Mucosa of descending colon (tissue), 3 donors: ENCODE data around the gene DNAH12. TPM values are rescaled to one million over a fixed set of nuclear protein-coding genes. Genes with fewer than 3 reads are reported as not detected.

Source experiments
- ATAC-seq: fragments of 200-7000 bp; cut with Tn5 transposase; one replicate; pipeline ENCODE4 v1.9.1; 2020; ENCODE audit warnings: mild to moderate bottlenecking, moderate library complexity
- DNase-seq, 3 donors: peaks; one replicate each; pipeline ENCODE4 v3.0.0-alpha.2; 2020
- H3K36me3 ChIP-seq: fragments of 200-600 bp; one replicate; pipeline ENCODE4 v1.8.0; 2021; ENCODE audit warnings: low read depth, mild to moderate bottlenecking
- H3K4me1 ChIP-seq: fragments of 200-600 bp; one replicate; pipeline ENCODE4 v1.8.0; 2021; ENCODE audit warnings: low read depth, mild to moderate bottlenecking
- H3K4me3 ChIP-seq: fragments of 200-600 bp; one replicate; pipeline ENCODE4 v1.8.0; 2021; ENCODE audit warnings: mild to moderate bottlenecking
- H3K9me3 ChIP-seq: fragments of 200-600 bp; one replicate; pipeline ENCODE4 v1.8.0; 2021; ENCODE audit warnings: mild to moderate bottlenecking
- intact Hi-C, 2 donors: fragments of 100-400 bp; cut with DNase I in 1 of 2; cut with micrococcal nuclease in 1 of 2; formaldehyde crosslinking; loops; one replicate each; pipeline versions ENCODE4 v1.11.0 to v1.11.1; 2022; cut with DNase I, micrococcal nuclease
- total RNA-seq, 3 donors: library from RNA; stranded (reverse); fragmentation: NEBNext Ultra II Directional in 2 of 3; extraction: Animal tissue kit (Norgen Biotek cat#: 25700) in 2 of 3; gene quantifications; one replicate each; pipeline versions ENCODE4 v1.2.1 to v1.2.4, GENCODE V29; 2021 to 2023
- TF ChIP-seq, protein P1 (sequence below): fragments of 200-600 bp; IDR thresholded peaks from one replicate; pipeline ENCODE4 v1.8.0; 2022; ENCODE audit warnings: antibody characterized with exemption, mild to moderate bottlenecking
- donor health status: DM: no; HTN: no; CAD: no; lungs with moderate emphysema.
- donor health status: DM: no; HTN: no; CAD: no.
- donor health status: DM: no; HTN: yes; CAD: no.

Gene DNAH12
- total RNA-seq, 3 donors from 2014 or later: 0.07 to 0.26 (median 0.16) TPM

DNA sequence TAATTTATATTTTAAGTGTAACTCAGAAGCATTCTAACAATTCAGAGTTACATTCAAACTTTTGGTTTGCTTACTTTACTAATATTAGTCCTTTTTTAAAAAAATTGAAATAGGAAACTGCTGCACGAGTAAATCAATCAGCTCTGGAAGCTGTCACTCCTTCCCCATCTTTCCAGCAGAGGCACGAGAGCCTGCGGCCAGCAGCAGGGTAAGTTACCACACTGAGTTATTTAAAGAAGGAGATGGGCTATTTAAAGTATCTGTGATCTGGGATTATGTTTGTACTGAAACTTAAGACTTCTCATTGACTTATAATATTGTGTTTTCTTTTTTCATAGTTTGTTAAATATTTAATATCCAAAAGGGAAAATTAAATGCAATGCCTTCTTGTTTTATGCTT is 287.3 kb downstream of the DNAH12 start:
- TF ChIP-seq, protein P1, sequence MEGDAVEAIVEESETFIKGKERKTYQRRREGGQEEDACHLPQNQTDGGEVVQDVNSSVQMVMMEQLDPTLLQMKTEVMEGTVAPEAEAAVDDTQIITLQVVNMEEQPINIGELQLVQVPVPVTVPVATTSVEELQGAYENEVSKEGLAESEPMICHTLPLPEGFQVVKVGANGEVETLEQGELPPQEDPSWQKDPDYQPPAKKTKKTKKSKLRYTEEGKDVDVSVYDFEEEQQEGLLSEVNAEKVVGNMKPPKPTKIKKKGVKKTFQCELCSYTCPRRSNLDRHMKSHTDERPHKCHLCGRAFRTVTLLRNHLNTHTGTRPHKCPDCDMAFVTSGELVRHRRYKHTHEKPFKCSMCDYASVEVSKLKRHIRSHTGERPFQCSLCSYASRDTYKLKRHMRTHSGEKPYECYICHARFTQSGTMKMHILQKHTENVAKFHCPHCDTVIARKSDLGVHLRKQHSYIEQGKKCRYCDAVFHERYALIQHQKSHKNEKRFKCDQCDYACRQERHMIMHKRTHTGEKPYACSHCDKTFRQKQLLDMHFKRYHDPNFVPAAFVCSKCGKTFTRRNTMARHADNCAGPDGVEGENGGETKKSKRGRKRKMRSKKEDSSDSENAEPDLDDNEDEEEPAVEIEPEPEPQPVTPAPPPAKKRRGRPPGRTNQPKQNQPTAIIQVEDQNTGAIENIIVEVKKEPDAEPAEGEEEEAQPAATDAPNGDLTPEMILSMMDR: no peak
- Histone ChIP-seq H3K4me3 (no peak overlapping the region), H3K36me3 (no peaks in the 10 kb centered on the region), H3K9me3 (no peaks in the 10 kb centered on the region), H3K4me1 (no peaks in the 10 kb centered on the region)
- ATAC-seq (no peak), DNase-seq (no peak)
- intact Hi-C loops: no loop called here

DNA sequence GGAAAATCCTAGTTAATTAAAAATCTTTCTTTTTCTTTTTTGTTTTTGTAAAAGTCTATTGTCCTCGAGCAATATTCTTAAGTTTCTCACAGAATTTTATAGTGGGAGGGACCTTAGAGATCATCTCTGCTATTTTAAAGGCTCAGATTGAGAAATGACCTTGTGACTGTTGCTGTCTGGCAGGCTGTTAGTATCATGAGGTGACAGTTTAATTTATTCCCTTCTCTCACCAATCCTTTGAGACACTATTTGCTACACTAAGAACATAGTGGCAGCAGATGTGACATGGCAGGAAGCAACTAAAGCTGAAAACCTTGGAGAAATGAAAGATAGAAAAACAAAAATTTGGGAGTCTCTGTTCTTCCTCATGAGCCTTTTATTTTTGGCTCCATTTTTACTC is 291.7 kb downstream of the DNAH12 start:
- intact Hi-C loops: no loop called here
- no peak overlapping the region for H3K4me3 ChIP-seq
- no peak for ATAC-seq
- H3K9me3 ChIP-seq: no peaks in the 10 kb centered on the region
- H3K36me3 ChIP-seq: no peaks in the 10 kb centered on the region
- TF ChIP-seq, protein P1: no peak
- no peaks in the 10 kb centered on the region for H3K4me1 ChIP-seq
- DNase-seq: no peak

DNA sequence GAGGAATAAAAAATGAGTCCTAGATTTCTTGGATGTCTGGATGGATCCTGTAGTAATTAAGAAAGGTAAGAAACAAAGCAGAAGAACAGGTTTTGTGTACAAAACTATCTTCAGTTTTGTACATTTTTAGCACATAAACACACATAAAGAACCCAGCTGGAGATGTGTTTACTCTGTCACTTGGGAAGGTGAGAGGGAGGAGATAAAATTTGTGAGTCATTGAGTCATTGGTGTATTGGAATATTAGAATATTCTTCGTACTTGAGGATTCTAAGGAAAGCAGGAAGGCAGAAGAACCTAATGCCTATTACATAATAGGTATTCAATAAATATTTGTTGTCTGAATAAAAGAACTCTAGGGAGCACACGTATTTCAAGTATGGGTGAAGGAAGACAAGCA is 299.2 kb downstream of the DNAH12 start:
- no peak for DNase-seq
- Histone ChIP-seq H3K4me3 (no peak overlapping the region), H3K36me3 (no peaks in the 10 kb centered on the region), H3K9me3 (no peaks in the 10 kb centered on the region), H3K4me1 (no peaks in the 10 kb centered on the region)
- ATAC-seq: no peak
- TF ChIP-seq, protein P1: no peak
- intact Hi-C loops: no loop called here

Other genes with a start within 250 kb of the DNAH12 start
- gene PDE12, start 11.9 kb upstream of the DNAH12 start, total RNA-seq: 10 to 100 TPM; 18.2 to 19.9 (median 19.5) TPM
- 100 to 1,000 TPM; 114 to 164 (median 115) TPM for gene ARF4, start 53.0 kb upstream of the DNAH12 start, total RNA-seq
- gene DENND6A, start 148.7 kb upstream of the DNAH12 start, total RNA-seq: 10 to 100 TPM; 19.6 to 34.7 (median 20.4) TPM
- gene SLMAP, start 212.0 kb upstream of the DNAH12 start, total RNA-seq: 100 to 1,000 TPM in 1 of 3 donors, 10 to 100 TPM in 2; 73.8 to 298 (median 83.8) TPM